Breast epithelium (tissue), 3 donors: ENCODE measurements around the gene BICC1.

Source experiments
- POLR2A ChIP-seq: fragments of 450-650 bp; IDR thresholded peaks from one replicate; pipeline ENCODE4 v1.6.1; 2016; ENCODE audit warnings: antibody characterized with exemption, mild to moderate bottlenecking, moderate library complexity
- POLR2AphosphoS5 ChIP-seq, 3 donors: sonication (generic); formaldehyde crosslinking; IDR thresholded peaks; one replicate each; pipeline ENCODE4 v1.6.1; 2017; ENCODE audit warnings: antibody characterized with exemption in 3 of 3
- TF ChIP-seq, protein P1 (sequence below), 3 donors: fragments of 450-650 bp; IDR thresholded peaks; one replicate each; pipeline ENCODE4 v1.5.1; 2016 to 2017; ENCODE audit warnings: antibody characterized with exemption in 3 of 3, mild to moderate bottlenecking in 3 of 3, moderate library complexity in 3 of 3

DNA sequence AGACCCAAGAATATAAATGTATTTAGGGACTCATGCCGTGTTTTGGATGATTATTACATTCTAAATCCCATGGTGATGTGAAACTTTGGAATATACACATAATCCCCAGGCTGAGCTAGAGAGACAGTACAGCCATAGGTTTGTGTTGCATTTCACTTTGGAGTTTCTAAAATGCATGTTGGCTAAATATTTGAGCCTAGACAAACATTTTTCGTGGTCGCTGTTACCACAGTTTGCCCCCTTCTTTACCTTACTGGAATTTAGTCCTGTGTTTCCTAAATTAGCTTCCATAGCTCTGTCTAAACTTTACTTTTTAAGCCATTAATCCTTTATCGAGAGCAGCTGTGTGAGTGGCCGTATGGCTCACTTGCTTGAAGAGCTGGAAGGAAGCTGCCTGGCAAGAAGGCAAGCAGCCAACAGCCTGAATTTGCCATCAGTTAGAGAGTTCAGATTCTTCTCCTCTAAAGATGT, 192.0 kb downstream of the BICC1 start:
- TF ChIP-seq, protein P1, sequence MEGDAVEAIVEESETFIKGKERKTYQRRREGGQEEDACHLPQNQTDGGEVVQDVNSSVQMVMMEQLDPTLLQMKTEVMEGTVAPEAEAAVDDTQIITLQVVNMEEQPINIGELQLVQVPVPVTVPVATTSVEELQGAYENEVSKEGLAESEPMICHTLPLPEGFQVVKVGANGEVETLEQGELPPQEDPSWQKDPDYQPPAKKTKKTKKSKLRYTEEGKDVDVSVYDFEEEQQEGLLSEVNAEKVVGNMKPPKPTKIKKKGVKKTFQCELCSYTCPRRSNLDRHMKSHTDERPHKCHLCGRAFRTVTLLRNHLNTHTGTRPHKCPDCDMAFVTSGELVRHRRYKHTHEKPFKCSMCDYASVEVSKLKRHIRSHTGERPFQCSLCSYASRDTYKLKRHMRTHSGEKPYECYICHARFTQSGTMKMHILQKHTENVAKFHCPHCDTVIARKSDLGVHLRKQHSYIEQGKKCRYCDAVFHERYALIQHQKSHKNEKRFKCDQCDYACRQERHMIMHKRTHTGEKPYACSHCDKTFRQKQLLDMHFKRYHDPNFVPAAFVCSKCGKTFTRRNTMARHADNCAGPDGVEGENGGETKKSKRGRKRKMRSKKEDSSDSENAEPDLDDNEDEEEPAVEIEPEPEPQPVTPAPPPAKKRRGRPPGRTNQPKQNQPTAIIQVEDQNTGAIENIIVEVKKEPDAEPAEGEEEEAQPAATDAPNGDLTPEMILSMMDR (IDR thresholded peaks at IDR 0.05), result no peak
- no peak for TF ChIP-seq POLR2AphosphoS5 (IDR thresholded peaks at IDR 0.05)
- no peak for TF ChIP-seq POLR2A
